Hematopoietic multipotent progenitor cell treated with erythropoietin and hydrocortisone succinate and interleukin-3 and kit ligand, for 6 days (in vitro differentiated cells): Measurements from ENCODE around the gene C19orf38.
"Not testable (repeated sequence)": the region's sequence is repeated elsewhere in the genome, so short reads cannot be mapped to it uniquely, and the experiment has no call there.

ENCODE experiments used
- DNase-seq: peaks from one replicate; pipeline ENCODE4 v3.0.0-alpha.2; 2015

Gene C19orf38

GRCh38 chr19:10852941-10853340 is 4.7 kb downstream of the C19orf38 start:
- DNase-seq = no peak

DNA sequence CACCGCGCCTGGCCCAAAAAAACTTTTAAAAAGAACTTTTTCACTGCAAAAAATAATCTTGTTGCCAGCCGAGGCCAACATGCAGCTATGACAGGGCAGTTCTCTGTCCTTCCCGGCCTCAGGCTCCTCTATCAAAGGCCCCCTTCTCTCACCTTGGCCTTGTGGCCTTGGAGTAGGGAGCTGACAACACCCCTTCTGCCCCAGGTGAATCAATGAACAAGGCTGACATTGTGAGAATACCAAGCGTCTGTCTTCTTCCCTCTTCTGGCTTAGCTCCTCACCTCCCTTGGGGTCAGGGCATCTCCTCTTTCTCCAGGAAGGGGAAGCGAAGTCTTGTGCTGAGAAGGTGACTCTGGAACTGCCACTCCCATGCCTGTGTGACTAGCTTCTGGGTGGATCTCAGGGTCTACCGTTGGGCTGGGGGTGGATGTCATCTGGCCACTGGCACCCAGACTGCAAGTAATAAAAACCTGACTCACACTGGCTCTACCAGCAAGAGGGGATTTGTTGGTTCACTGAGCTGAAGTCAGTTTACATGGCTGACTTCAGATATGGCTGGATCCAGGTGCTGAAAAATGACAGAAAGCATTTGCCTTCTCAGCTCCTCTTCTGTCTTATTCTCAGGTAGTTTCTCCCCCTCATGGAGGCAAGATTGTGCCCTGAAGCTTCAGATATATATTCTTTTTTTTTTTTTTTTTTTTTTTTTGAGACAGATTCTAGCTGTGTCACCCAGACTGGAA is 6.3 kb downstream of the C19orf38 start:
- DNase-seq = no peak

GRCh38 chr19:10855879-10856522 is 7.8 kb downstream of the C19orf38 start:
- DNase-seq = peak; percentile 72

DNA sequence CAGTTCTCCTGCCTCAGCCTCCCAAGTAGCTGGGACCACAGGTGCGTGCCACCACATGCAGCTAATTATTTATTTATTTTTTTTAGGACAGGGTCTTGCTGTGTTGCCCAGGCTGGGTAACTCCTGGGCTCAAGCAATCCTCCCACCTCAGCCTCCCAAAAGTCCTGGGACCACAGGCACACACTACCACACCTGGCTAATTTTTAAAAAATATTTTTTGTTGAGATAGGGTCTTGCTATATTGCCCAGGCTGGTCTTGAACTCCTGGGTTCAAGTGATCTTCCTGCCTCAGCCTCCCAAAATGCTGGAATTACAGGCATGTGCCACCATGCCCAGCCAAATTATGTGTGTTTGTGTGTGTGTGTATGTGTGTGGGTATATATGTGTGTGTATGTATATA is 8.7 kb downstream of the C19orf38 start:
- not testable (repeated sequence) for DNase-seq

- DNase-seq = peak; percentile 70
Measured at GRCh38 chr19:10858204-10858828, 10.1 kb downstream of the C19orf38 start.

- DNase-seq = peak; percentile 69
Measured at GRCh38 chr19:10861103-10861651, 13.0 kb downstream of the C19orf38 start.

DNA sequence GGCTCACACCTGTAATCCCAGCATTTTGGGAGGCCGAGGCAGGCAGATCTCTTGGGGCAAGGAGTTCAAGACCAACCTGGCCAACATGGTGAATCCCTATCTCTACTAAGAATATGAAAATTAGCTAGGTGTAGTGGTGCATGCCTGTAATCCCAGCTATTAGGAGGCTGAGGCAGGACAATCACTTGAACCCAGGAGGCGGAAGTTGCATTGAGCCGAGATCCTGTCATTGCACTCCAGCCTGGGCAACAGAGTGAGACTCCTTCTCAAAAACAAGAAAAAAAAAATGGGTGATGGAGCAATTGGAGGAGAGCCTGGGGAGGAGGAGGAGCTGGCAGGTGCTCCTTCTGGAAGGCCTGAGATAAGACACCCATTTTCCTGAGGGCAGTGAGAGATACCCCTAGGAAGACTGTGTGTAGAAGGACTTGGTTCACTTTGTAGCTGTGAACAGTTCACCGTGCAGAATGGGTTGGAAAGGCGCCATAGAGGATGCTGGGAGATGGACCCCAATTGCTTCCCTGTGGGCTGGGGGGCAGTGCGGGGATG is 14.4 kb downstream of the C19orf38 start:
- no peak for DNase-seq

DNA sequence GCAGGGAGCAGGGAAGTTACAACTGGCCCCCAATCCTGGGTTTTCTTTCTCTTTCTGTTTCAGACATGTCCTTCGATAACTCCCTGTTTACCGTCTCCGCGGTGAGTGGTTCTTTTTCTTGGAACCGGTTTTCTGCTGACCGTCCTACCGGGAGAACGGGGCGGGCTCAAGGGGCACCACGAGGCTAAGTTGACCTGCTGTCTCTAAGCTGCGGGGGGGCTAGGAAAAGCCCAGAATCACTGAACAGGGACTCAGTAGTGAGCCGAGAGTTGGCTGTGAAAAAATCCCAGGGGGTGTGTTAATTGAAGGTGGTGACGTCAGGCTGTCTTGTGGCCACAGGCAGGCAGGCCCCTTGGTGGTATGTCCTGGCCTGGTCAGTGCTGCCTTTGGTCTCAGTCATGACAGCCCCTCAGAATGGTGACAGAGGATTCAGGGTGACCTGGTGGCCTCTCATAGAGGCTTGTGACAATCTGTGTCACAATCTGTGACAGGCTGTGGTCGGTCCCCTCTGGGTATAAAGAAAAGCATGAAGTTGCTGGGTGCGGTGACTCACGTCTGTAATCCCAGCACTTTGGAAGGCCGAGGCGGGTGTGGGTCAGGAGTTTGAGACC is 15.0 kb downstream of the C19orf38 start:
- DNase-seq = no peak

DNA sequence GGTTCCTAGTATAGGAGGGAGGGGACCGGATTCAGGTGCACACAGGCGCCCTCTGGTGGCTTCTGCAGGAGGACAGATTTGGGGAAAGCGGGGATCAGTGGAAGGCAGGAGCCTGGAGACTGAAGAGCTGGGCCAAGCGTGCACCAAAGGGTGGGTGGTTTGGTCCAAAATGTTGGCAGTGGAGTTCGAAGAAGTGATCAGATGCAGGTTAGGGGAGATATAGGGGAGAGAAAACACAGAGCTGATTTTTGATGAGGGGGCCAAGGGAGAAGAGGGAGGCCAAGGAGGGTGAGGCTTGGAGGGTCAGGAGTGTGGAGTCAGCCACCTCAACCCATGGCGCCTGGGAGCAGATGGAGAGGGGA is 16.3 kb downstream of the C19orf38 start:
- peak; percentile 91 for DNase-seq

DNA sequence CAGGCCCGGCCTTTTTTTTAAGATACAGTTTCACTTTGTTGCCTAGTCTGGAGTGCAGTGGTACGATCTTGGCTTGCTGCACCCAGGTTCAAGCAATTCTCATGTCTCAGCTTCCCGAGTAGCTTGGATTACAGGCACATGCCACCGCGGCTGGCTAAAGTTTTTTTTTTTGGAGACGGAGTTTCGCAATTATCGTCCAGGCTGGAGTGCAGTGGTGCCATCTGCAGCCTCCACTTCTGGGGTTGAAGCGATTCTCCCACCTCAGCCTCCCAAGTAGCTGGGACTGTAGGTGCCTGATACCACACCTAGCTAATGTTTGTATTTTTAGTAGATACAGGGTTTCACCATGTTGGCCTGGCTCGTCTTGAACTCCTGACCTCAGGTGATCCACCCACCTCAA is 18.3 kb downstream of the C19orf38 start:
- no peak for DNase-seq

DNA sequence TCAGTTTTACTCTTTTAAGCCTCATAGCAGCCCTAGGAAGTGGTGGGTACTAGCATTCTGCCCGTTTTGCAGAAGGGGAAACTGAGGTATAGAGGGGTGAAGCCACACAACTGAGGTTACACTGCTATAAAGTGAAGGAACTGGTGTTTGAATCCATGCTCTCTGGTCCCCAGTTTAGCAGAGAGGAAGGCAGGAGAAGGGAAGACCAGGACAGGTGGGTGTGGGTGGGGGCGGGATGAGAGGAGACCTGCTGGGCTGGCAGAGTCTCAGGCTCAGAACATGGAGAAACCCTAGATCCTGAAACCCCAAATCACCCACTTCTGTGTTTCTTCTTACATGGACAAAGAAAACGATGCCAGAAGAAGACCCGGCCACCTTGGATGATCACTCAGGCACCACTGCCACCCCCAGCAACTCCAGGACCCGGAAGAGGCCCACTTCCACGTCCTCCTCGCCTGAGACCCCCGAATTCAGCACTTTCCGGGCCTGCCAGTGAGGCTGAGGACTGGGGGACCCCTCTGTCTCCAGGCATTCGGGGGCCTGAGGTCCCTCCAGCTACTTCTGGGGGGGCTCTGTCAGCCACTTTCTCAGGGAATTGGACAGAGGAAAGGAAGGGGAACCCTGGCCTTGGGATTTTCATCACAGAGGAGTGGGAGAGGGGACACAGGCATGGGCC is 20.8 kb downstream of the C19orf38 start:
- no peak for DNase-seq

DNA sequence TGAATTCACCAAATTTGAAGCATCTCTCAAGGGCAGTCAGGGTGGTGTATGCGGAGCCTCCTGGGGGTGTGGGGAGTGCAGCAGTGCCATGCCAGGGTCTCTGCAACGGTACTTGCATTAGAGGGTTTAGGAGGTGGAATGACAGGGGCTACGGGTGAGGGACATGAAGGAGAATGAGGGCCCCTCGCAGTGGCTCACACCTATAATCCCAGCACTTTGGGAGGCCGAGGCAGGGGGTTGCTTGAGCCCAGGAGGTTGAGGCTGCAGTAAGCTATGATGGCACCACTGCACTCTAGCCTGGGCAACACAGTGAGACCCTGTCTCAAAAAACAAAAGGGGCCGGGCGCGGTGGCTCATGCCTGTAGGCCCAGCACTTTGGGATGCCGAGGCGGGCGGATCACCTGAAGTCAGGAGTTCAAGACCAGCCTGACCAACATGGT is 21.7 kb downstream of the C19orf38 start:
- not testable (repeated sequence) for DNase-seq

DNA sequence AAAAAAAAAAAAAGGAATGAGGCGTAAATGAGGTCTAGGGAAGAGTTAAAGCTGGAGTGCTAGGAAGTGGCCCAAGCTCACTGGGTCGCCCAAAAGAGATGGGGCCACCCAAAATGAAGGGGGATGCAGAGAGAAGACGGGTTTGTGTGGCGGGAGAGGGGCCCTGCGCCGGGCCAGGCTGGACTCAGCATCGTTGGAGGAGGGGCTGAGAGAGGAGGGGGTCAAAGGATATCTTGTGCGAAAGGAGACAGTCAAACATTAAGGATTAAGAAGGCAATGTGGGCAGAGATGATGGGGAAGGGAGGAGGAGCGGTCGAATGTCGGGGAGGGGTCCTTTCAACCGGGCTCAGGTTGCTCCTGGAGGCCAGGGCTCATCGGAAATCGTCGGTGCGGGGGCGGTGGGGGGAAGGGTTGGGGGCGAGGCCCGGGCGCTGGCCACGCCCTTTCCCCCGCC is 22.3 kb downstream of the C19orf38 start:
- no peak for DNase-seq

GRCh38 chr19:10870955-10871603 is 22.9 kb downstream of the C19orf38 start, which contains the start of gene CARM1:
CARM1 (plus strand) TSS chr19:10871553; CDS start chr19:10871703, 150 bp downstream.
- DNase-seq = peak; percentile 96

GRCh38 chr19:10871711-10872545 is 23.7 kb downstream of the C19orf38 start:
- DNase-seq = peak; percentile 27

DNA sequence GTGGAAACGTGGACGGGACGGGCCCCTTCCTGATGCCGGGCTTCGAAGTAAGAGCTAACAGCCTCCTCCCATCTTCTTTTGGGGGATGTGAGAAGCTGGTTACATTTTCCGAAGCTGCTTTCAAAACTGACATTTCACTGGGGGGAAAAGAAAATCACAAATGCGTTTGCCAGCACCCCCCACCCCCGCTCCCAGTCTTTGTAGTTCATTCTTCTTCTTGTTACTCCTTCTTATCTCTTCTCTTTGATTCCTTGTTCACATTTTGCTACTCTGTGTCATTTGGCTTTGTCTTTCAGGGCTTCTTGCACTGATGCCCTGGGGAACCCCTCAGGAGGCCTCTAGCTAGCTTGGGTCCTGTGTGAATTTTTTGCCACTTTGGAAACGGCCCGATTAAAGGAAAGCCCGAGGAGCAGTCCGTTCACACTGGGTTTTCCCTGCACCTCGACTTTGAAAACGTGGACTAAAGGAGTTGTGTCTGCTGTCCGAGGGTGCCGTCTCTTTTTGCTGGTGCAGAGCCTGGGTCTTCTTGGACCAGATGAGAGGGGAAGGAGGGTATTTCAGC is 24.4 kb downstream of the C19orf38 start:
- DNase-seq = peak; percentile 34

DNA sequence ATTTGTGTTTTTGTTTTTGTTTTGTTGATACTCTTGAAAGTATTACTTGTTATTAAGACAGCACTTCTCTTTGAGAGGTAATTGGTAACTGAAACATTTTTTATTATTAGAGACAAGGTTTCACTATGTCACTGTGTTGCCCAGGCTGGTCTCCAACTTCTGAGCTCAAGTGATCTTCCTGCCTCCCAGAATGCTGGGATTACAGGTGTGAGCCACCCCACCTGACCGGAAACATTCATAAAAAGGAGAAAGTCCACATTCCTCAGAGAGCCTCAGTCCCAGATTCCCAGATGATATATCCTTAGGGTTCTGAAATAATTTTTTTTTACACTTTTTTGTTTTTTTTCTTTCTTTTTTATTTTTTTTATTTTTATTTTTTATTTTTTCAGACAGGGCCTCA is 25.8 kb downstream of the C19orf38 start:
- DNase-seq = no peak

GRCh38 chr19:10876459-10877240 is 28.4 kb downstream of the C19orf38 start:
- DNase-seq = no peak

- DNase-seq = not testable (repeated sequence)
Measured at GRCh38 chr19:10877608-10878007, 29.4 kb downstream of the C19orf38 start.

GRCh38 chr19:10878253-10878652 is 30.0 kb downstream of the C19orf38 start:
- no peak for DNase-seq
